Breast epithelium (tissue), 3 donors: Measurements from ENCODE around the gene ZNF723.

Experiments
- CTCF ChIP-seq, 3 donors: fragments of 450-650 bp; IDR thresholded peaks; one replicate each; pipeline ENCODE4 v1.5.1; 2016 to 2017; ENCODE audit warnings: antibody characterized with exemption in 3 of 3, mild to moderate bottlenecking in 3 of 3, moderate library complexity in 3 of 3
- POLR2AphosphoS5 ChIP-seq, 3 donors: sonication (generic); formaldehyde crosslinking; IDR thresholded peaks; one replicate each; pipeline ENCODE4 v1.6.1; 2017; ENCODE audit warnings: antibody characterized with exemption in 3 of 3

- no peak for TF ChIP-seq POLR2AphosphoS5 (IDR thresholded peaks at IDR 0.05)
- TF ChIP-seq CTCF (IDR thresholded peaks at IDR 0.05) = no peak
These were observed 880 bp upstream of the ZNF723 start for GRCh38 chr19:22831211-22831610.
